Testis (tissue), 5 donors: Measurements from ENCODE around the gene CFAP68. TPM values are rescaled to one million over a fixed set of nuclear protein-coding genes. Genes with fewer than 3 reads are reported as not detected.

Experiments
- DNase-seq: peaks from one replicate; pipeline ENCODE4 v3.0.0-alpha.2; 2019
- H3K27ac ChIP-seq, 2 donors: fragments of 200-600 bp; sonication (generic); one replicate each; pipeline ENCODE4 v1.5.1; 2019
- H3K27me3 ChIP-seq: fragments of 200-600 bp; sonication (generic); one replicate; pipeline ENCODE4 v1.5.1; 2019
- H3K36me3 ChIP-seq: fragments of 200-600 bp; sonication (generic); one replicate; pipeline ENCODE4 v1.5.1; 2017; ENCODE audit warnings: low read depth; ENCODE audit errors: missing control alignments
- H3K4me1 ChIP-seq: fragments of 200-600 bp; sonication (generic); one replicate; pipeline ENCODE4 v1.5.1; 2019
- H3K4me3 ChIP-seq, 2 donors: fragments of 200-600 bp; sonication (generic); one replicate each; pipeline ENCODE4 v1.5.1; 2017 to 2019
- H3K9me3 ChIP-seq: fragments of 200-600 bp; sonication (generic); one replicate; pipeline ENCODE4 v1.5.1; 2017
- CTCF ChIP-seq, 3 experiments: fragments of 450-650 bp in 2 of 3; fragments of 200-600 bp in 1 of 3; sonication (generic) in 1 of 3; IDR thresholded peaks; one replicate each; pipeline ENCODE4 v1.5.1; 2016 to 2019; ENCODE audit warnings: antibody characterized with exemption in 3 of 3, mild to moderate bottlenecking in 2 of 3, moderate library complexity in 1 of 3
- POLR2A ChIP-seq: fragments of 450-650 bp; IDR thresholded peaks from one replicate; pipeline ENCODE4 v1.6.1; 2017; ENCODE audit warnings: antibody characterized with exemption, mild to moderate bottlenecking, moderate library complexity
- WGBS, 2 donors: methylation state at CpG; one replicate each; pipeline ENCODE4 v1.1.5; 2018; 5-methylcytosine and 5-hydroxymethylcytosine counted together
- intact Hi-C: fragments of 100-400 bp; cut with DNase I; formaldehyde crosslinking; loops from one replicate; pipeline ENCODE4 v1.15.1; 2023; ENCODE audit warnings: low total_unique reads
- long read RNA-seq, 2 donors: transcript quantifications; one replicate each; lab custom pipeline, GENCODE V29; 2026
- polyA plus RNA-seq: library from polyadenylated mRNA; stranded (reverse); fragments of 350-450 nt; fragmentation: Illumina TruSeq; extraction: RNeasy Lipid Tissue Mini Kit (QIAGEN cat#74804); gene quantifications from one replicate; pipeline ENCODE4 v1.2.3, GENCODE V29; 2014; ENCODE audit warnings: low read depth, low replicate concordance; ENCODE audit not compliant: insufficient read depth
- total RNA-seq, 2 donors: library from RNA; depleted of rRNA; stranded (reverse); fragments of >200 nt; gene quantifications; one replicate each; pipeline ENCODE4 v1.2.3, GENCODE V29; 2016

Gene CFAP68
- total RNA-seq (10 to 100 TPM; 62.7 to 68.5 TPM), polyA plus RNA-seq (103 TPM)
- long read RNA-seq, donor 1, transcript C11orf1-202 (4 exons, 534 nt) = minor isoform, 6 of 21 reads
- long read RNA-seq, donor 1, transcript C11orf1-201 (4 exons, 2,885 nt) = major isoform, 13 of 21 reads
- long read RNA-seq, donor 1, partial matches to known transcripts = 0 of 21 reads
- long read RNA-seq, donor 1, other reads (novel, unspliced or antisense) = 0 of 21 reads
- long read RNA-seq, donor 2, partial matches to known transcripts = 0 of 8 reads
- long read RNA-seq, donor 2, other reads (novel, unspliced or antisense) = 0 of 8 reads

- no peaks in the 10 kb centered on the region for H3K36me3 ChIP-seq
- peak; percentile 99 for DNase-seq
- H3K27ac ChIP-seq = peak within 1 kb of the TSS; percentile 96 to 98
- TF ChIP-seq POLR2A (no peak), CTCF (IDR thresholded peaks at IDR 0.05) (peak; percentile 94 to 100 (median 99))
- intact Hi-C loops = no loop called here
- peaks cover 4% of the 10 kb centered on the region for H3K4me1 ChIP-seq
- H3K9me3 ChIP-seq = no peaks in the 10 kb centered on the region
- no peaks in the 10 kb centered on the region for H3K27me3 ChIP-seq
- peak within 1 kb of the TSS; percentile 73 to 77 for H3K4me3 ChIP-seq
- 0 to 1% methylated on average over 29 to 55 of the region's 55 CpGs for WGBS, 2 donors
These were observed at the start of gene CFAP68, which contains the start of gene FDXACB1 for GRCh38 chr11:111878849-111879636. CFAP68 (plus strand) TSS chr11:111879541; CDS start chr11:111879561, 20 bp downstream. FDXACB1 (minus strand) TSS chr11:111879165; CDS start chr11:111879132, 33 bp downstream.

GRCh38 chr11:111833524-111833923 is 45.8 kb upstream of the CFAP68 start:
- WGBS, 2 donors = 77 to 79% methylated on average over 4 of the region's 4 CpGs
- no peak overlapping the region for H3K27ac ChIP-seq
- H3K4me3 ChIP-seq = no peak overlapping the region
- intact Hi-C loops = no loop called here
- H3K36me3 ChIP-seq = no peaks in the 10 kb centered on the region
- no peaks in the 10 kb centered on the region for H3K27me3 ChIP-seq
- no peaks in the 10 kb centered on the region for H3K4me1 ChIP-seq
- TF ChIP-seq CTCF (IDR thresholded peaks at IDR 0.05) (no peak), POLR2A (no peak)
- DNase-seq = no peak
- H3K9me3 ChIP-seq = no peaks in the 10 kb centered on the region

GRCh38 chr11:111834432-111835163 is 44.7 kb upstream of the CFAP68 start:
- Histone ChIP-seq H3K4me3 (no peak overlapping the region), H3K27me3 (no peaks in the 10 kb centered on the region), H3K36me3 (no peaks in the 10 kb centered on the region), H3K4me1 (no peaks in the 10 kb centered on the region), H3K9me3 (no peaks in the 10 kb centered on the region), H3K27ac (no peak overlapping the region)
- 95 to 97% methylated on average over 3 of the region's 3 CpGs for WGBS, 2 donors
- intact Hi-C loops = no loop called here
- no peak for DNase-seq
- TF ChIP-seq CTCF (IDR thresholded peaks at IDR 0.05) = no peak
- TF ChIP-seq POLR2A = no peak

GRCh38 chr11:111835665-111836064 is 43.7 kb upstream of the CFAP68 start:
- no peak for TF ChIP-seq CTCF (IDR thresholded peaks at IDR 0.05)
- no peak for TF ChIP-seq POLR2A
- no peak for DNase-seq
- Histone ChIP-seq H3K36me3 (no peaks in the 10 kb centered on the region), H3K27ac (no peak overlapping the region), H3K9me3 (no peaks in the 10 kb centered on the region), H3K4me1 (no peaks in the 10 kb centered on the region), H3K4me3 (no peak overlapping the region), H3K27me3 (no peaks in the 10 kb centered on the region)
- intact Hi-C loops = no loop called here
- WGBS, 2 donors = 96 to 97% methylated on average over 7 of the region's 7 CpGs
